H9 (cell line): ENCODE results near the gene PARD3. TPM values are rescaled to one million over a fixed set of nuclear protein-coding genes. Genes with fewer than 3 reads are reported as not detected.

Experiments used
- DNase-seq: peaks from one replicate; pipeline ENCODE4 v3.0.0-alpha.2; 2017
- H2AFZ ChIP-seq: one replicate; pipeline ENCODE4 v1.6.1; 2013; ENCODE audit warnings: mild to moderate bottlenecking, low read length, control low read depth, moderate library complexity
- H2AK5ac ChIP-seq: 2 replicates; pipeline ENCODE4 v1.6.1; 2013; ENCODE audit warnings: low read length, control low read depth, mixed read lengths; ENCODE audit not compliant: insufficient read length
- H2BK120ac ChIP-seq: one replicate; pipeline ENCODE4 v1.6.1; 2013; ENCODE audit warnings: low read depth, mild to moderate bottlenecking, low read length, control low read depth, inconsistent platforms; ENCODE audit not compliant: poor library complexity, severe bottlenecking
- H2BK12ac ChIP-seq: 2 replicates; pipeline ENCODE4 v1.6.1; 2013; ENCODE audit warnings: low read length, control low read depth, mixed read lengths, low read depth; ENCODE audit not compliant: insufficient read length
- H2BK15ac ChIP-seq: 2 replicates; pipeline ENCODE4 v1.6.1; 2013; ENCODE audit warnings: low read depth, low read length, control low read depth
- H2BK20ac ChIP-seq: one replicate; pipeline ENCODE4 v1.6.1; 2013; ENCODE audit warnings: low read depth, mild to moderate bottlenecking, low read length, control low read depth, inconsistent platforms; ENCODE audit not compliant: poor library complexity, severe bottlenecking
- H2BK5ac ChIP-seq: 2 replicates; pipeline ENCODE4 v1.6.1; 2013; ENCODE audit warnings: low read length, control low read depth, mixed read lengths; ENCODE audit not compliant: insufficient read length
- H3K14ac ChIP-seq: 2 replicates; pipeline ENCODE4 v1.6.1; 2013; ENCODE audit warnings: low read length, control low read depth; ENCODE audit not compliant: insufficient read depth
- H3K18ac ChIP-seq: 2 replicates; pipeline ENCODE4 v1.6.1; 2013; ENCODE audit warnings: low read depth, mild to moderate bottlenecking, mixed read lengths, low read length, control low read depth; ENCODE audit not compliant: insufficient read length
- H3K23ac ChIP-seq: 2 replicates; pipeline ENCODE4 v1.6.1; 2013; ENCODE audit warnings: low read length, control low read depth, mixed read lengths, low read depth; ENCODE audit not compliant: insufficient read length
- H3K23me2 ChIP-seq: 2 replicates; pipeline ENCODE4 v1.6.1; 2013; ENCODE audit warnings: low read depth, mild to moderate bottlenecking, mixed read lengths, low read length, control low read depth; ENCODE audit not compliant: insufficient read length, poor library complexity, severe bottlenecking
- H3K27ac ChIP-seq: 2 replicates; pipeline ENCODE4 v1.5.1; 2013; ENCODE audit warnings: low read length, control low read depth, mixed read lengths, low read depth; ENCODE audit not compliant: insufficient read length
- H3K27me3 ChIP-seq: 2 replicates; pipeline ENCODE4 v1.6.1; 2013; ENCODE audit warnings: low read length, control low read depth, inconsistent platforms; ENCODE audit not compliant: insufficient read depth
- H3K4ac ChIP-seq: 2 replicates; pipeline ENCODE4 v1.6.1; 2013; ENCODE audit warnings: low read depth, mild to moderate bottlenecking, control low read depth, inconsistent platforms, low read length, moderate library complexity
- H3K4me1 ChIP-seq: 2 replicates; pipeline ENCODE4 v1.6.1; 2013; ENCODE audit warnings: low read length, control low read depth, inconsistent platforms; ENCODE audit not compliant: insufficient read depth
- H3K4me2 ChIP-seq: 2 replicates; pipeline ENCODE4 v1.6.1; 2013; ENCODE audit warnings: low read length, control low read depth, mixed read lengths; ENCODE audit not compliant: insufficient read length, insufficient read depth
- H3K56ac ChIP-seq: 2 replicates; pipeline ENCODE4 v1.6.1; 2013; ENCODE audit warnings: low read depth, mild to moderate bottlenecking, mixed read lengths, low read length, control low read depth; ENCODE audit not compliant: insufficient read length
- H3K79me1 ChIP-seq: 2 replicates; pipeline ENCODE4 v1.6.1; 2013; ENCODE audit warnings: low read depth, mild to moderate bottlenecking, moderate library complexity, low read length, control low read depth, inconsistent platforms; ENCODE audit not compliant: insufficient read depth, poor library complexity, severe bottlenecking
- H3K79me2 ChIP-seq: 2 replicates; pipeline ENCODE4 v1.6.1; 2013; ENCODE audit warnings: low read length, control low read depth, inconsistent platforms; ENCODE audit not compliant: insufficient read depth
- H3K9ac ChIP-seq: 2 replicates; pipeline ENCODE4 v1.6.1; 2013; ENCODE audit warnings: low read length, control low read depth, mixed read lengths; ENCODE audit not compliant: insufficient read length; ENCODE audit errors: extremely low read depth
- H3K9me3 ChIP-seq: one replicate; pipeline ENCODE4 v1.6.1; 2013; ENCODE audit warnings: low read depth, low read length, inconsistent platforms; ENCODE audit not compliant: control insufficient read depth
- H3T11ph ChIP-seq: one replicate; pipeline ENCODE4 v1.6.1; 2013; ENCODE audit warnings: mild to moderate bottlenecking, low read length, control low read depth, inconsistent platforms
- H4K20me1 ChIP-seq: one replicate; pipeline ENCODE4 v1.6.1; 2013; ENCODE audit not compliant: control insufficient read depth, insufficient read length, insufficient read depth
- H4K5ac ChIP-seq: 2 replicates; pipeline ENCODE4 v1.6.1; 2013; ENCODE audit warnings: low read depth, mild to moderate bottlenecking, mixed read lengths, low read length, control low read depth; ENCODE audit not compliant: insufficient read length
- H4K8ac ChIP-seq: replicated peaks from 2 replicates; pipeline ENCODE4 v1.6.1; 2013; ENCODE audit warnings: low read length, control low read depth, mixed read lengths, low read depth; ENCODE audit not compliant: insufficient read length
- H4K91ac ChIP-seq: 2 replicates; pipeline ENCODE4 v1.6.1; 2013; ENCODE audit warnings: low read depth, mild to moderate bottlenecking, moderate library complexity, mixed read lengths, low read length, control low read depth; ENCODE audit not compliant: insufficient read length
- H3K27ac Mint-ChIP-seq, 3 experiments: 2 replicates in 2 of 3; 3 replicates in 1 of 3; pipeline ENCODE4 v1.8.0; 2020 to 2021; ENCODE audit warnings: mixed read lengths in 3 of 3, mild to moderate bottlenecking in 1 of 3, moderate library complexity in 1 of 3
- H3K27me3 Mint-ChIP-seq: 2 replicates; pipeline ENCODE4 v1.8.0; 2021; ENCODE audit warnings: low read depth, mild to moderate bottlenecking, moderate library complexity, mixed read lengths
- H3K36me3 Mint-ChIP-seq, 3 experiments: 2 replicates in 2 of 3; 3 replicates in 1 of 3; pipeline ENCODE4 v1.8.0; 2020 to 2021; ENCODE audit warnings: low read depth in 3 of 3, mixed read lengths in 3 of 3; ENCODE audit not compliant: insufficient read depth in 1 of 3
- H3K4me1 Mint-ChIP-seq, 2 experiments: 2 replicates each; pipeline ENCODE4 v1.8.0; 2020; ENCODE audit warnings: mixed read lengths in 2 of 2
- H3K4me3 Mint-ChIP-seq, 2 experiments: 2 replicates in 1 of 2; 3 replicates in 1 of 2; pipeline ENCODE4 v1.8.0; 2020 to 2021; ENCODE audit warnings: mild to moderate bottlenecking in 2 of 2, mixed read lengths in 2 of 2, moderate library complexity in 1 of 2
- H3K9me3 Mint-ChIP-seq, 2 experiments: 2 replicates in 1 of 2; 3 replicates in 1 of 2; pipeline ENCODE4 v1.8.0; 2020; ENCODE audit warnings: mild to moderate bottlenecking in 2 of 2, mixed read lengths in 2 of 2, moderate library complexity in 1 of 2
- CTCF ChIP-seq: fragments of 200-600 bp; sonication (generic); conservative IDR thresholded peaks from 3 replicates; pipeline ENCODE4 v1.8.0; 2021; ENCODE audit warnings: antibody characterized with exemption, mild to moderate bottlenecking
- WGBS: extraction: QIAGEN DNeasy Blood & Tissue Kit; methylation state at CpG from one replicate; pipeline ENCODE4 v1.1.7; 2013; ENCODE audit warnings: missing lambda C conversion rate, low lambda C conversion rate, mixed read lengths; ENCODE audit not compliant: insufficient read length; ENCODE audit errors: extremely low coverage; 5-methylcytosine and 5-hydroxymethylcytosine counted together
- total RNA-seq: library from RNA; stranded (reverse); gene quantifications from 2 replicates; pipeline ENCODE4 v1.2.1, GENCODE V29; 2021

The PARD3 gene
- total RNA-seq, 1 experiment from 2014 or later = 44.7 TPM

- Histone ChIP-seq H3K4me2 (no peak overlapping the region), H2BK5ac (no peak overlapping the region), H3K79me2 (peaks cover 6% of the 10 kb centered on the region; the same call in 1 of the 2 replicates), H3K56ac (no peak overlapping the region), H2BK20ac (no peak overlapping the region), H3K23me2 (no peaks in the 10 kb centered on the region), H3K27me3 (no peaks in the 10 kb centered on the region), H3K4ac (no peak overlapping the region), H3T11ph (no peak overlapping the region), H2BK15ac (no peak overlapping the region), H4K8ac (no peak overlapping the region), H2BK120ac (no peak overlapping the region), H4K5ac (no peak overlapping the region), H3K9ac (no peak overlapping the region), H3K9me3 (no peaks in the 10 kb centered on the region), H2AFZ (no peak overlapping the region), H3K14ac (no peak overlapping the region), H3K4me1 (no peaks in the 10 kb centered on the region), H2AK5ac (no peak overlapping the region), H2BK12ac (no peak overlapping the region), H4K20me1 (no peaks in the 10 kb centered on the region), H4K91ac (no peak overlapping the region), H3K79me1 (peaks cover 10% of the 10 kb centered on the region), H3K18ac (no peak overlapping the region), H3K23ac (no peak overlapping the region), H3K27ac (no peak overlapping the region)
- Mint-ChIP-seq H3K4me3 (no peak overlapping the region), H3K27ac (no peak overlapping the region), H3K27me3 (no peaks in the 10 kb centered on the region), H3K36me3 (no peaks in the 10 kb centered on the region), H3K9me3 (no peaks in the 10 kb centered on the region), H3K4me1 (peaks cover 11 to 15% of the 10 kb centered on the region in 2 experiments)
- no peak for DNase-seq
- no CpG with 5 or more reads among the region's 4 CpGs for WGBS
- TF ChIP-seq CTCF = peak; percentile 58
Observed at GRCh38 chr10:34677591-34677990, 137.5 kb downstream of the PARD3 start.
